Karpas-422 (cell line): ENCODE results near the gene ZDHHC22. TPM values are rescaled to one million over a fixed set of nuclear protein-coding genes. Genes with fewer than 3 reads are reported as not detected.

Experiments used
- DNase-seq: peaks from one replicate; pipeline ENCODE4 v3.0.0-alpha.2; 2015
- H2AFZ ChIP-seq: fragments of 200-600 bp; sonication (generic); 2 replicates; pipeline ENCODE4 v1.6.1; 2014; ENCODE audit warnings: antibody characterized with exemption, low read length, mixed read lengths
- H3K27ac ChIP-seq: fragments of 200-600 bp; sonication (generic); 2 replicates; pipeline ENCODE4 v1.5.1; 2014; ENCODE audit warnings: mild to moderate bottlenecking, low read length, moderate library complexity
- H3K27me3 ChIP-seq: fragments of 200-600 bp; sonication (generic); 2 replicates; pipeline ENCODE4 v1.6.1; 2014; ENCODE audit warnings: low read length, mixed read lengths
- H3K36me3 ChIP-seq: fragments of 200-600 bp; sonication (generic); 2 replicates; pipeline ENCODE4 v1.6.1; 2014; ENCODE audit warnings: low read length, mixed read lengths; ENCODE audit not compliant: insufficient read depth
- H3K4me1 ChIP-seq: fragments of 200-600 bp; sonication (generic); 2 replicates; pipeline ENCODE4 v1.6.1; 2014; ENCODE audit warnings: mild to moderate bottlenecking, low read length, mixed read lengths
- H3K4me2 ChIP-seq: fragments of 200-600 bp; sonication (generic); 2 replicates; pipeline ENCODE4 v1.6.1; 2014; ENCODE audit warnings: low read length, low read depth, mild to moderate bottlenecking; ENCODE audit not compliant: poor library complexity, severe bottlenecking
- H3K4me3 ChIP-seq: fragments of 200-600 bp; sonication (generic); 2 replicates; pipeline ENCODE4 v1.5.1; 2014; ENCODE audit warnings: mild to moderate bottlenecking, antibody characterized with exemption, low read length, mixed read lengths
- H3K79me2 ChIP-seq: fragments of 200-600 bp; sonication (generic); 2 replicates; pipeline ENCODE4 v1.6.1; 2014; ENCODE audit warnings: mild to moderate bottlenecking, low read length, mixed read lengths
- H3K9ac ChIP-seq: fragments of 200-600 bp; sonication (generic); 2 replicates; pipeline ENCODE4 v1.6.0; 2014; ENCODE audit warnings: low read length
- H3K9me2 ChIP-seq: fragments of 200-600 bp; sonication (generic), shearing (Covaris generic); replicated peaks from 2 replicates; pipeline ENCODE4 v1.6.0; 2014; ENCODE audit warnings: mild to moderate bottlenecking, low read length, moderate library complexity; ENCODE audit not compliant: insufficient read depth
- H3K9me3 ChIP-seq: fragments of 300-700, 200-600 bp; sonication (generic); 2 replicates; pipeline ENCODE4 v1.6.1; 2014; ENCODE audit warnings: low read length, mixed read lengths
- H4K20me1 ChIP-seq: fragments of 200-600 bp; sonication (generic); 2 replicates; pipeline ENCODE4 v1.6.1; 2014; ENCODE audit warnings: mild to moderate bottlenecking, antibody characterized with exemption, low read length, low read depth; ENCODE audit not compliant: insufficient read depth
- total RNA-seq: library from RNA; depleted of rRNA; stranded (reverse); fragments of >200 nt; shearing (Covaris generic); gene quantifications from 2 replicates; pipeline ENCODE4 v1.2.3, GENCODE V29; 2014; ENCODE audit warnings: low replicate concordance; rRNA removed

ZDHHC22 gene
- total RNA-seq, 1 experiment from 2014 or later: not detected

DNA sequence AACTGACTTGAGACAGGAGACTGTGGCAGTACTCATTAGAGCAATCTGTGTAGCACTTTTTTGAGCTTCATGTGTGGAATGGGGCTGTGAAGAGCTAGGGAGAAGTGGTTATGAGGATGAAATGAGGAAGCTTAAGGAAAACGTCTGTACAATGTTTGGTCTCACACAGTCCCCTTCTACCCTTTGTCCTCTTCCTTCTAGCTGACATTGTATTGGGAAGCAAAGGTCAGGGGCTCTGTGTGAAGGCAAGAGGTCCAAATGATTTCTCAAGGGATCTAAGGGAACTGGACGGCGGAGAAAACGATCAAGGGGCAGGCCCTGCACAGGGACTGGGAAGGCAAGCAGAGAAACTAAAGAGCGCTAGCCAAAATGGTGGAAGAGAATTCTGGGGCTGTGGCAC, 56.6 kb downstream of the ZDHHC22 start:
- no peak overlapping the region for H3K27ac ChIP-seq
- H3K36me3 ChIP-seq: no peaks in the 10 kb centered on the region
- H3K4me3 ChIP-seq: no peak overlapping the region
- no peak for DNase-seq
- H3K9me2 ChIP-seq: no peaks in the 10 kb centered on the region
- no peaks in the 10 kb centered on the region; the same call in 1 of the 2 replicates for H4K20me1 ChIP-seq
- H3K27me3 ChIP-seq: no peaks in the 10 kb centered on the region
- H3K79me2 ChIP-seq: no peaks in the 10 kb centered on the region
- no peak overlapping the region for H3K9ac ChIP-seq
- no peak overlapping the region for H3K4me2 ChIP-seq
- no peaks in the 10 kb centered on the region for H3K4me1 ChIP-seq
- no peaks in the 10 kb centered on the region for H3K9me3 ChIP-seq
- H2AFZ ChIP-seq: no peak overlapping the region

DNA sequence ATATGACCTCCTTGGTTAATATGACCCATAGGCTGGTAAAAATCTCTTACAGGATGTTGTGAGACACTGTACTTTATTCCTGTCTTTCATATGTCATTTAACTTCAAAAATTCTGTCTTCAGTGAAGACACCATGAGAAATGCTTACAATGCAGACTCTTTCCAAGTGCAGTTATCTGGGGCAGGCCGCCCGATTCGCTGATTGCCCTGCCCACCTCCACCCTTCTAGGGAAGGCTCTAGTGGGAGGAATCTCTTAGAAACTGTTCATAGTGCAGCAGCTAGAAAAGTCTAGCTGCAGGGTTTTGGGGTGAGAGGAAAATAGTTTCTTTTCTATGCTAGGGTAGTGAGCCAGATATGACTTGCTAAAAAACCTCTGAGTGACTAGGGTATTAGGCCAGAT, 58.5 kb downstream of the ZDHHC22 start:
- no peaks in the 10 kb centered on the region for H3K4me1 ChIP-seq
- H3K27me3 ChIP-seq: no peaks in the 10 kb centered on the region
- no peak overlapping the region for H2AFZ ChIP-seq
- no peak for DNase-seq
- H3K36me3 ChIP-seq: no peaks in the 10 kb centered on the region
- H3K9me3 ChIP-seq: no peaks in the 10 kb centered on the region
- no peak overlapping the region for H3K27ac ChIP-seq
- H3K79me2 ChIP-seq: no peaks in the 10 kb centered on the region
- no peaks in the 10 kb centered on the region; the same call in 1 of the 2 replicates for H4K20me1 ChIP-seq
- H3K4me2 ChIP-seq: no peak overlapping the region
- H3K9me2 ChIP-seq: no peaks in the 10 kb centered on the region
- H3K9ac ChIP-seq: no peak overlapping the region
- no peak overlapping the region for H3K4me3 ChIP-seq

DNA sequence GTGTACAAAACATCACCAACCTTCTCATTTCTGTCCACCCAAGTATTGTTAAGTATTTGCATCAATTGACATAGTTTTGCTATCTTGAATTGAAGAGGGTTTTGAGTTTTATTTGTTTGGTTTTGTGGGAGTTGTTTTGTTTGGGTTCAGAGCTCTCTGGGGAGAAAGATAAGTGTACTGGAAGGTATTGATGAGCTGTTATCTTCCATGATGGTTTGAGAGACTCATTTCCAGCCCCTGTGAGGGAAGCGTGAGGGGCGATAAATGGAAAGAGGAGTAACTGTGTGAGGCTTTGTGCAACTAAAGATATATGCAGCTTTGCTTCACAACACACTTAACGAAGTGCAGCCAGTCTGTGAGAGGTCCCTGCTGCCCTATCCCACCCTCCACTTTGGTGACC, 59.2 kb downstream of the ZDHHC22 start:
- Histone ChIP-seq H3K4me2 (no peak overlapping the region), H2AFZ (no peak overlapping the region), H3K4me3 (no peak overlapping the region), H3K79me2 (no peaks in the 10 kb centered on the region), H3K4me1 (no peaks in the 10 kb centered on the region), H3K36me3 (no peaks in the 10 kb centered on the region), H3K27me3 (no peaks in the 10 kb centered on the region), H3K9ac (no peak overlapping the region), H3K9me3 (no peaks in the 10 kb centered on the region), H3K27ac (no peak overlapping the region), H4K20me1 (no peaks in the 10 kb centered on the region; the same call in 1 of the 2 replicates), H3K9me2 (no peaks in the 10 kb centered on the region)
- DNase-seq: no peak

Other genes with a start within 250 kb of the ZDHHC22 start
- gene IRF2BPL, start 113.1 kb downstream of the ZDHHC22 start, total RNA-seq: 11.8 and 22.2 TPM in 2 replicates
- 34.0 and 47.0 TPM in 2 replicates for gene CIPC, start 43.5 kb downstream of the ZDHHC22 start, total RNA-seq
- 5.0 and 8.4 TPM in 2 replicates for gene TMEM63C, start 40.0 kb upstream of the ZDHHC22 start, total RNA-seq
- not detected in 2 replicates for gene NGB, start 129.4 kb upstream of the ZDHHC22 start, total RNA-seq
- gene POMT2, start 179.1 kb upstream of the ZDHHC22 start, total RNA-seq: 24.0 and 30.4 TPM in 2 replicates
- gene GSTZ1, start 179.2 kb upstream of the ZDHHC22 start, total RNA-seq: 44.8 and 55.3 TPM in 2 replicates
- 41.3 and 73.8 TPM in 2 replicates for gene TMED8, start 235.3 kb upstream of the ZDHHC22 start, total RNA-seq
- gene SAMD15, start 235.6 kb upstream of the ZDHHC22 start, total RNA-seq: 2.2 and 3.3 TPM in 2 replicates